SK-N-MC (cell line): ENCODE results near the gene LAMA5.

Experiments used
- EZH2 ChIP-seq: fragments of 200-600 bp; sonication (generic); IDR thresholded peaks from one replicate; pipeline ENCODE4 v1.6.1; 2017; ENCODE audit warnings: antibody characterized with exemption
- FOXP2 ChIP-seq: optimal IDR thresholded peaks from 2 replicates; pipeline ENCODE3; 2011; ENCODE audit warnings: mild to moderate bottlenecking, moderate library complexity; ENCODE audit not compliant: insufficient read depth; ENCODE audit errors: extremely low read length, control extremely low read depth
- POLR2AphosphoS5 ChIP-seq: IDR thresholded peaks from 2 replicates; pipeline ENCODE4 v1.6.1; 2012; ENCODE audit warnings: mild to moderate bottlenecking, low read depth, low read length, borderline replicate concordance

DNA sequence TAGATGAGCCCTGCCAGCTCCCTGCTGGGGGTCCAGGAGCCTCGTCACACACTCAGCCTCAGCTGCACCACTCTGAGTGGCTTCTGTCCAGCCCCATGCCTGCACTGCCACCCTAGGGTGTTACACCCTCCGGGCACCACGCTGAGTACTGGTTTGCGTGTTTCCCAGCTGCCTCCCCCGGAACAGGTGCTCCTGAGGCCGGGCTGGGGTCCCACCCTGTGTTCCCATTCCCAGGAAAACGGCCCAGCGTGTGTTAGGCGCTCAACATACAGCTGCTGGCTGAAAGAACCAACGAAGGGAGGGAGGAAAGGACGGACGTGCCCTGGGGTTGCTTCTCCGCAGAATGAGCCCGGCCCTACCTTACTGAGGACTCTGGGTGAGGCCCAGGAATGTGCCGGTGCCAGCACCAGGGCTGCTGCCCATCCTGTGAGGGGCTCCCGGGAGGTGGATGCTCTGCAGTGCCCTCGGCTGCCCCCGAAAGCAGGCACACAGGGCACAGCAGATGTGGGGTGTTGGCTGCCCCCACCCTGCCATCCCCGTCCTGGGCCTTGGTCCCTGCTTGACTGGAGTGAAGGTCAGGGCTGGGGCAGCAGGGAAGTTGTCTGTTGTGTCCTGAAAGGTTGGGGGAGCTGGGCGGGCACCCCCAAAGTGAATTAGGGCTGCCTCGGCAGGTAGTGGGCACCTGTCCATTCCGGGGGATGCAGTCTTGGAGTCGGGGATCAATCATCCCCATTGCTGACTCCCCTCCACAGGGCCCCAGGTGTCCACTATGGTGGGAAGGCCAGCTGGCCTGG is 16.3 kb downstream of the LAMA5 start:
- TF ChIP-seq EZH2 (no peak), POLR2AphosphoS5 (no peak), FOXP2 (no peak)
